Neural progenitor cell (in vitro differentiated cells): ENCODE measurements around the gene SIRT1. TPM values are rescaled to one million over a fixed set of nuclear protein-coding genes. Genes with fewer than 3 reads are reported as not detected.

Experiments
- DNase-seq: peaks from one replicate; pipeline ENCODE4 v3.0.0-alpha.2; 2016; ENCODE audit warnings: low spot score
- H2AFZ ChIP-seq: fragments of 200-600 bp; sonication (generic); replicated peaks from 2 replicates; pipeline ENCODE4 v1.6.1; 2016; ENCODE audit warnings: antibody characterized with exemption
- H3F3A ChIP-seq: fragments of 200-600 bp; sonication (generic); 2 replicates; pipeline ENCODE4 v1.6.1; 2016; ENCODE audit warnings: antibody characterized with exemption, low read depth
- H3K27ac ChIP-seq: fragments of 200-600 bp; sonication (generic); 2 replicates; pipeline ENCODE4 v1.5.1; 2016; ENCODE audit warnings: mild to moderate bottlenecking
- H3K27me3 ChIP-seq: fragments of 200-600 bp; sonication (generic); 2 replicates; pipeline ENCODE4 v1.6.1; 2016; ENCODE audit warnings: mild to moderate bottlenecking, moderate library complexity
- H3K36me3 ChIP-seq: fragments of 200-600 bp; sonication (generic); 2 replicates; pipeline ENCODE4 v1.5.1; 2016
- H3K4me1 ChIP-seq: fragments of 200-600 bp; sonication (generic); 2 replicates; pipeline ENCODE4 v1.6.1; 2016; ENCODE audit warnings: mixed run types
- H3K4me2 ChIP-seq: fragments of 200-600 bp; sonication (generic); 2 replicates; pipeline ENCODE4 v1.6.1; 2016
- H3K4me3 ChIP-seq: fragments of 200-600 bp; sonication (generic); 2 replicates; pipeline ENCODE4 v1.5.1; 2016
- H3K79me2 ChIP-seq: fragments of 200-600 bp; sonication (generic); 2 replicates; pipeline ENCODE4 v1.6.1; 2016; ENCODE audit warnings: low read depth
- H3K9ac ChIP-seq: fragments of 200-600 bp; sonication (generic); 2 replicates; pipeline ENCODE4 v1.6.1; 2016
- H3K9me3 ChIP-seq: fragments of 200-600 bp; sonication (generic); 2 replicates; pipeline ENCODE4 v1.5.1; 2016; ENCODE audit warnings: low read depth
- H4K20me1 ChIP-seq: fragments of 200-600 bp; sonication (generic); 2 replicates; pipeline ENCODE4 v1.6.1; 2016; ENCODE audit warnings: low read depth
- H3K27ac Mint-ChIP-seq: 3 replicates; pipeline ENCODE4 v1.8.0; 2021; ENCODE audit warnings: mixed read lengths
- H3K27me3 Mint-ChIP-seq: 2 replicates; pipeline ENCODE4 v1.8.0; 2022; ENCODE audit warnings: low read depth, mild to moderate bottlenecking, inconsistent platforms, moderate library complexity, mixed read lengths; ENCODE audit not compliant: insufficient read depth
- H3K36me3 Mint-ChIP-seq: 3 replicates; pipeline ENCODE4 v1.8.0; 2021; ENCODE audit warnings: mixed read lengths
- H3K4me1 Mint-ChIP-seq: 3 replicates; pipeline ENCODE4 v1.8.0; 2021; ENCODE audit warnings: mixed read lengths
- H3K4me3 Mint-ChIP-seq: 3 replicates; pipeline ENCODE4 v1.8.0; 2021; ENCODE audit warnings: mild to moderate bottlenecking, moderate library complexity, mixed read lengths
- H3K9me3 Mint-ChIP-seq: 3 replicates; pipeline ENCODE4 v1.8.0; 2020; ENCODE audit warnings: mixed read lengths
- CTCF ChIP-seq: fragments of 200-600 bp; sonication (generic); IDR thresholded peaks from 2 replicates; pipeline ENCODE4 v1.5.1; 2017; ENCODE audit warnings: antibody characterized with exemption, mild to moderate bottlenecking
- EZH2 ChIP-seq: fragments of 200-600 bp; sonication (generic); IDR thresholded peaks from 2 replicates; pipeline ENCODE4 v1.6.1; 2017; ENCODE audit warnings: antibody characterized with exemption, mild to moderate bottlenecking, moderate library complexity
- EZH2phosphoT487 ChIP-seq: fragments of 200-600 bp; sonication (generic); IDR thresholded peaks from 2 replicates; pipeline ENCODE4 v1.6.1; 2017; ENCODE audit warnings: antibody characterized with exemption
- total RNA-seq: library from RNA; depleted of rRNA; stranded (reverse); fragments of >200 nt; gene quantifications from 2 replicates; pipeline ENCODE4 v1.2.3, GENCODE V29; 2015; ENCODE audit warnings: low replicate concordance

The SIRT1 gene
- total RNA-seq, 1 donor from 2014 or later: 48.5 TPM

- Histone ChIP-seq H4K20me1 (no peaks in the 10 kb centered on the region), H3K79me2 (peaks cover 8% of the 10 kb centered on the region), H3K4me2 (no peak overlapping the region), H3K27me3 (no peaks in the 10 kb centered on the region), H3K4me3 (no peak overlapping the region), H3K36me3 (no peaks in the 10 kb centered on the region), H3F3A (no peaks in the 10 kb centered on the region), H3K9ac (no peak overlapping the region), H2AFZ (no peak overlapping the region), H3K9me3 (no peaks in the 10 kb centered on the region), H3K4me1 (no peaks in the 10 kb centered on the region), H3K27ac (no peak overlapping the region)
- Mint-ChIP-seq H3K4me1 (peaks cover 4% of the 10 kb centered on the region), H3K4me3 (no peak overlapping the region), H3K27ac (no peak overlapping the region), H3K36me3 (no peaks in the 10 kb centered on the region), H3K9me3 (peaks cover 2% of the 10 kb centered on the region), H3K27me3 (peaks cover 10% of the 10 kb centered on the region)
- no peak for DNase-seq
- TF ChIP-seq EZH2 (no peak), EZH2phosphoT487 (no peak), CTCF (no peak)
Observed at GRCh38 chr10:67852761-67853160, 31.7 kb upstream of the SIRT1 start.

DNA sequence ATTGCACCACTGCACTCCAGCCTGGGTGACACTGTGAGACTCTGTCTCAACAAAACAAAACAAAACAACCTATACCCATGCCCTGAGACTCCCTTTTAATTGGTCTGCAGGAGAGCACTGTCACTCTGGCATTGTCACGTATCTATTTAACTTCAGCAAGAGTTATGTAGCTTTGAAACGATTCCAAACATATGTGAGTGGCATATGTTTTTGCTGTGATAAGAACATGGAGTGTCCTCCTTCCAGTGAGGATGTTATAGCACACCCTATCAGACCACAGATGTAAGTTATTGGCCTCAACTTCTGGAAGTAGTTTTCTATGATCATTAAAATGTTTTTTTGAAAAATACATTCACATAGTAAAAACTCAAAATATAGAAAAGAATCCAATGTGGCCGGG is 30.9 kb upstream of the SIRT1 start:
- Histone ChIP-seq H3K9ac (no peak overlapping the region), H3K79me2 (peaks cover 8% of the 10 kb centered on the region), H3K4me3 (no peak overlapping the region), H3K4me1 (no peaks in the 10 kb centered on the region), H3K9me3 (no peaks in the 10 kb centered on the region), H3K27ac (no peak overlapping the region), H3K36me3 (no peaks in the 10 kb centered on the region), H4K20me1 (no peaks in the 10 kb centered on the region), H3K4me2 (no peak overlapping the region), H2AFZ (no peak overlapping the region), H3F3A (no peaks in the 10 kb centered on the region), H3K27me3 (no peaks in the 10 kb centered on the region)
- Mint-ChIP-seq H3K9me3 (peaks cover 2% of the 10 kb centered on the region), H3K36me3 (no peaks in the 10 kb centered on the region), H3K4me1 (peaks cover 4% of the 10 kb centered on the region), H3K27me3 (peaks cover 10% of the 10 kb centered on the region), H3K4me3 (no peak overlapping the region), H3K27ac (no peak overlapping the region)
- no peak for DNase-seq
- TF ChIP-seq EZH2phosphoT487: no peak
- TF ChIP-seq CTCF: no peak
- no peak for TF ChIP-seq EZH2

- H3K4me2 ChIP-seq: no peak overlapping the region
- no peak overlapping the region for H2AFZ ChIP-seq
- no peak overlapping the region for H3K4me3 Mint-ChIP-seq
- H3K27me3 ChIP-seq: no peaks in the 10 kb centered on the region
- no peaks in the 10 kb centered on the region for H3K9me3 Mint-ChIP-seq
- no peak overlapping the region for H3K4me3 ChIP-seq
- no peaks in the 10 kb centered on the region for H3K79me2 ChIP-seq
- H3K27ac Mint-ChIP-seq: no peak overlapping the region
- H3K9me3 ChIP-seq: no peaks in the 10 kb centered on the region
- TF ChIP-seq CTCF (no peak), EZH2phosphoT487 (no peak), EZH2 (no peak)
- H3K9ac ChIP-seq: no peak overlapping the region
- H4K20me1 ChIP-seq: no peaks in the 10 kb centered on the region
- H3K4me1 ChIP-seq: peaks cover 19% of the 10 kb centered on the region
- no peaks in the 10 kb centered on the region for H3K36me3 Mint-ChIP-seq
- H3K36me3 ChIP-seq: no peaks in the 10 kb centered on the region
- peaks cover 19% of the 10 kb centered on the region for H3F3A ChIP-seq
- H3K27ac ChIP-seq: no peak overlapping the region
- peaks cover 6% of the 10 kb centered on the region for H3K4me1 Mint-ChIP-seq
- peaks cover 5% of the 10 kb centered on the region for H3K27me3 Mint-ChIP-seq
- DNase-seq: no peak
Observed at GRCh38 chr10:67858971-67859370, 25.5 kb upstream of the SIRT1 start.
